Measurements from ENCODE around the gene ATP9B. TPM values are rescaled to one million over a fixed set of nuclear protein-coding genes. Genes with fewer than 3 reads are reported as not detected.

Gene ATP9B
- polyA plus RNA-seq, 1 of the 3 experiments (the other 2 are of a cell fraction), result 11.2 TPM

DNA sequence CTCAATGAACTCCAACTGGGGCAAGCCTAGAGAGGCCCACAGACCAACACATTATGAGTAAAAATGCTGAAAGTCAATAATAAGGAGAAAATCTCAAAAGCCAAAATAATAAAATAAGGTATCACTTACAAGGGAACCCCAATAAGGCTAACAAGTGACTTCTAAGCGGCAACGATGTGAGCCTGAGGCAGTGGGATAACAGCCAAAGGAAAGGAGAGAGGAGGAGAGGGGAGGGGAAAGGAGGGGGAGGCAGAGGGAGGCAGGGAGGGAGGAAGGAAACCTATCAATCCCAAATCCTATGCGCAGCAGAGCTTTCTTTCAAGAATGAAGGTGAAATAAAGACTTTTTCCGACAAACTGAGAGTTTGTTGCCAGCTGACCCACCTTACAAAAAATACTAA lies 320.5 kb downstream of the ATP9B start:
- no peaks in the 10 kb centered on the region for H3K9me2 ChIP-seq
- no peaks in the 10 kb centered on the region for H3K9me3 ChIP-seq
- no peak for DNase-seq
- whole genome bisulfite sequencing (ENCODE audit: low lambda C conversion rate), result 33% methylated on average over 4 of the region's 4 CpGs
- no peak overlapping the region for H3K4me2 ChIP-seq
- POLR2A ChIA-PET, result no interaction called here
- no peaks in the 10 kb centered on the region for H3K36me3 ChIP-seq (replicated peaks in 1 of 2; ENCODE audit: control insufficient read depth in 1 of 2, insufficient read depth in 2 of 2, low read length in 1 of 2)
- peaks cover 88% of the 10 kb centered on the region for H3K27me3 ChIP-seq (ENCODE audit: insufficient read depth)
- H4K20me1 ChIP-seq (ENCODE audit: insufficient read depth), result 0 out of 2 replicates have a peak, but pooled peaks cover under 1% of the 10 kb centered on the region
- H2AFZ ChIP-seq (ENCODE audit: low read depth), result no peak overlapping the region
- CTCF ChIA-PET, result interaction anchor here (1.1 to 4.2 kb wide), 2 partner anchors 9 to 139 kb away, joined by 3 to 32 read pairs; no protein-coding TSS in a partner anchor
- H3F3A ChIP-seq (replicated peaks; ENCODE audit: insufficient read depth), result no peaks in the 10 kb centered on the region
- H3K9ac ChIP-seq, result no peak overlapping the region
- TF ChIP-seq SMC3 (IDR thresholded peaks at IDR 0.05; ENCODE audit: low read depth, low read length) (no peak), MXI1 (IDR thresholded peaks at IDR 0.05; ENCODE audit: low read depth, low read length) (no peak), FOXM1 (IDR thresholded peaks at IDR 0.05; ENCODE audit: low read depth) (no peak), NFIC (IDR thresholded peaks at IDR 0.05; ENCODE audit: borderline replicate concordance) (no peak), RAD21 (IDR thresholded peaks at IDR 0.05; ENCODE audit: low read length) (no peak), EZH2phosphoT487 (IDR thresholded peaks at IDR 0.05; ENCODE audit: borderline replicate concordance, low read depth) (no peak), ELF1 (IDR thresholded peaks at IDR 0.05) (no peak), GABPA (IDR thresholded peaks at IDR 0.05; ENCODE audit: low read depth) (no peak), RXRA (IDR thresholded peaks at IDR 0.05; ENCODE audit: borderline replicate concordance, low read depth) (no peak), NRF1 (IDR thresholded peaks at IDR 0.05; ENCODE audit: low read depth, low read length) (no peak), POLR2AphosphoS5 (IDR thresholded peaks at IDR 0.05; ENCODE audit: low read depth, low read length) (no peak), JUND (IDR thresholded peaks at IDR 0.05) (no peak), TAF1 (IDR thresholded peaks at IDR 0.05; ENCODE audit: borderline replicate concordance, low read depth, low read length) (no peak), SIN3A (IDR thresholded peaks at IDR 0.05; ENCODE audit: borderline replicate concordance, low read depth, low read length) (no peak)
- TF ChIP-seq, protein P1, sequence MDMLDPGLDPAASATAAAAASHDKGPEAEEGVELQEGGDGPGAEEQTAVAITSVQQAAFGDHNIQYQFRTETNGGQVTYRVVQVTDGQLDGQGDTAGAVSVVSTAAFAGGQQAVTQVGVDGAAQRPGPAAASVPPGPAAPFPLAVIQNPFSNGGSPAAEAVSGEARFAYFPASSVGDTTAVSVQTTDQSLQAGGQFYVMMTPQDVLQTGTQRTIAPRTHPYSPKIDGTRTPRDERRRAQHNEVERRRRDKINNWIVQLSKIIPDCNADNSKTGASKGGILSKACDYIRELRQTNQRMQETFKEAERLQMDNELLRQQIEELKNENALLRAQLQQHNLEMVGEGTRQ (IDR thresholded peaks at IDR 0.05; ENCODE audit: borderline replicate concordance, low read depth, low read length), result no peak
- no peaks in the 10 kb centered on the region for H3K79me2 ChIP-seq (ENCODE audit: insufficient read depth)
- H3K4me1 ChIP-seq (ENCODE audit: control insufficient read depth in 1 of 2, insufficient read depth in 2 of 2, low read depth in 1 of 2, low read length in 1 of 2), result no peaks in the 10 kb centered on the region; a peak in 1 of 4 replicates
- H3K4me3 ChIP-seq (ENCODE audit: low read depth in 2 of 2, low read length in 1 of 2), result no peak overlapping the region
- H3K27ac ChIP-seq (ENCODE audit: low read depth in 2 of 2, low read length in 1 of 2), result no peak overlapping the region

DNA sequence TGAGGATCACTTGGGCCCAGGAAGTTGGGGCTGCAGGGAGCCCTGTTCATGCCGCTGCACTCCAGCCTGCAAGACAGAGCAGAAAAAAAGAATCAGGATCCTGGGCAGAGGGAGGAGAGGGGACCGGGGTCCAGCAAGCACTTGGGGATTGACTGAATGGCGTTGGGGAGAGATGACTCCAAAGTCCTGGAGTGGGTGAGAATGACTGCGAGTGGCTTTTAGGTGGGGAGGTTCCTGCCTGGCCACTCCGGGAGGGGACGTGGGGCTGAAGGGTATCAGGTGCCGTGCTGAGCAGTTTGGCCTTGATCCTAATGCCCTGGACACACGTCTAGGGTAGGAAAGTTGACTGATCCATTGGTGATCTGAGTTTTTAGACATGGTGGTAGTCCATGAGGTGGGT lies 323.0 kb downstream of the ATP9B start:
- Histone ChIP-seq H3K4me3 (ENCODE audit: low read depth in 2 of 2, low read length in 1 of 2) (no peak overlapping the region), H4K20me1 (ENCODE audit: insufficient read depth) (0 out of 2 replicates have a peak, but pooled peaks cover 3% of the 10 kb centered on the region), H3K4me2 (no peak overlapping the region), H2AFZ (ENCODE audit: low read depth) (no peak overlapping the region), H3K9me3 (no peaks in the 10 kb centered on the region), H3K36me3 (replicated peaks in 1 of 2; ENCODE audit: control insufficient read depth in 1 of 2, insufficient read depth in 2 of 2, low read length in 1 of 2) (no peaks in the 10 kb centered on the region), H3K27ac (ENCODE audit: low read depth in 2 of 2, low read length in 1 of 2) (no peak overlapping the region), H3K27me3 (ENCODE audit: insufficient read depth) (peaks cover 76% of the 10 kb centered on the region), H3K79me2 (ENCODE audit: insufficient read depth) (no peaks in the 10 kb centered on the region), H3K9ac (no peak overlapping the region), H3K9me2 (no peaks in the 10 kb centered on the region), H3K4me1 (ENCODE audit: control insufficient read depth in 1 of 2, insufficient read depth in 2 of 2, low read depth in 1 of 2, low read length in 1 of 2) (no peaks in the 10 kb centered on the region; a peak in 1 of 4 replicates), H3F3A (replicated peaks; ENCODE audit: insufficient read depth) (no peaks in the 10 kb centered on the region)
- POLR2A ChIA-PET, result no interaction called here
- TF ChIP-seq, protein P2, sequence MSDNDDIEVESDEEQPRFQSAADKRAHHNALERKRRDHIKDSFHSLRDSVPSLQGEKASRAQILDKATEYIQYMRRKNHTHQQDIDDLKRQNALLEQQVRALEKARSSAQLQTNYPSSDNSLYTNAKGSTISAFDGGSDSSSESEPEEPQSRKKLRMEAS (IDR thresholded peaks at IDR 0.05; ENCODE audit: low read depth), result no peak
- TF ChIP-seq, protein P3, sequence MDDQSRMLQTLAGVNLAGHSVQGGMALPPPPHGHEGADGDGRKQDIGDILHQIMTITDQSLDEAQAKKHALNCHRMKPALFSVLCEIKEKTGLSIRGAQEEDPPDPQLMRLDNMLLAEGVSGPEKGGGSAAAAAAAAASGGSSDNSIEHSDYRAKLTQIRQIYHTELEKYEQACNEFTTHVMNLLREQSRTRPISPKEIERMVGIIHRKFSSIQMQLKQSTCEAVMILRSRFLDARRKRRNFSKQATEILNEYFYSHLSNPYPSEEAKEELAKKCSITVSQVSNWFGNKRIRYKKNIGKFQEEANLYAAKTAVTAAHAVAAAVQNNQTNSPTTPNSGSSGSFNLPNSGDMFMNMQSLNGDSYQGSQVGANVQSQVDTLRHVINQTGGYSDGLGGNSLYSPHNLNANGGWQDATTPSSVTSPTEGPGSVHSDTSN (IDR thresholded peaks at IDR 0.05), result no peak
- DNase-seq, result no peak
- 8% methylated on average over 7 of the region's 8 CpGs for WGBS (ENCODE audit: low lambda C conversion rate)
- CTCF ChIA-PET, result interaction anchor here (1.4 to 4.2 kb wide), 3 partner anchors 12 to 138 kb away, joined by 4 to 32 read pairs (median 13); no protein-coding TSS in a partner anchor
